Stimulated activated CD8-positive, alpha-beta memory T cell treated with anti-CD3 and anti-CD28 coated beads, Interleukin-4, amount 100 ng/mL, for 24 hours (primary cell): Measurements from ENCODE around the gene PTPN7.
"Not testable (repeated sequence)": the region's sequence is repeated elsewhere in the genome, so short reads cannot be mapped to it uniquely, and the experiment has no call there.

Experiments
- DNase-seq: peaks from one replicate; pipeline ENCODE4 v3.0.0-alpha.2; 2020; ENCODE audit warnings: low read depth

The PTPN7 gene

GRCh38 chr1:202160377-202160940, at the start of gene PTPN7:
PTPN7 (minus strand) TSS chr1:202160602; CDS start chr1:202159402, 1,200 bp downstream.
- peak; percentile 87 for DNase-seq

- DNase-seq, result no peak
Measured at GRCh38 chr1:202208351-202208857, 48.0 kb upstream of the PTPN7 start.

- DNase-seq, result no peak
Measured at GRCh38 chr1:202207292-202207691, 46.9 kb upstream of the PTPN7 start.

GRCh38 chr1:202205523-202206190, 45.3 kb upstream of the PTPN7 start:
- DNase-seq, result no peak

- no peak for DNase-seq
Measured at GRCh38 chr1:202204065-202204464, 43.7 kb upstream of the PTPN7 start.

- no peak for DNase-seq
Measured at GRCh38 chr1:202203238-202204039, 43.0 kb upstream of the PTPN7 start.

GRCh38 chr1:202202500-202203168, 42.2 kb upstream of the PTPN7 start:
- no peak for DNase-seq

- DNase-seq, result no peak
Measured at GRCh38 chr1:202201971-202202370, 41.6 kb upstream of the PTPN7 start.

GRCh38 chr1:202201266-202201665, 40.9 kb upstream of the PTPN7 start:
- no peak for DNase-seq

- DNase-seq, result no peak
Measured at GRCh38 chr1:202200669-202201068, 40.3 kb upstream of the PTPN7 start.

GRCh38 chr1:202200112-202200548, 39.7 kb upstream of the PTPN7 start:
- DNase-seq, result no peak

- DNase-seq, result no peak
Measured at GRCh38 chr1:202199040-202199889, 38.9 kb upstream of the PTPN7 start.

GRCh38 chr1:202198366-202198724, 37.9 kb upstream of the PTPN7 start:
- no peak for DNase-seq

- DNase-seq, result peak; percentile 8
Measured at GRCh38 chr1:202197653-202198365, 37.4 kb upstream of the PTPN7 start.

- no peak for DNase-seq
Measured at GRCh38 chr1:202194328-202194648, 33.9 kb upstream of the PTPN7 start.

GRCh38 chr1:202193614-202194327, 33.4 kb upstream of the PTPN7 start, which contains the start of gene LGR6:
LGR6 (plus strand) TSS chr1:202193799; CDS start chr1:202193990, 191 bp downstream.
- no peak for DNase-seq

- peak; percentile 48 for DNase-seq
Measured at GRCh38 chr1:202192770-202193613, 32.6 kb upstream of the PTPN7 start.

GRCh38 chr1:202191391-202191790, 31.0 kb upstream of the PTPN7 start:
- DNase-seq, result not testable (repeated sequence)
